ENCODE results near the gene ZNF319.
"Not testable (repeated sequence)": the region's sequence is repeated elsewhere in the genome, so short reads cannot be mapped to it uniquely, and the experiment has no call there.

ZNF319 gene

GRCh38 chr16:57996406-57997175 lies 3.9 kb downstream of the ZNF319 start:
- DNase-seq, result no peak

GRCh38 chr16:57995721-57996405 lies 4.6 kb downstream of the ZNF319 start:
- DNase-seq, result no peak

- no peak for DNase-seq
Observed at GRCh38 chr16:57994778-57995177, 5.7 kb downstream of the ZNF319 start.

GRCh38 chr16:57994361-57994760 lies 6.1 kb downstream of the ZNF319 start:
- DNase-seq, result no peak

GRCh38 chr16:57993897-57994296 lies 6.6 kb downstream of the ZNF319 start:
- no peak for DNase-seq

- DNase-seq, result no peak
Observed at GRCh38 chr16:57993438-57993837, 7.0 kb downstream of the ZNF319 start.

GRCh38 chr16:57992084-57992483 lies 8.4 kb downstream of the ZNF319 start:
- no peak for DNase-seq

GRCh38 chr16:57991551-57992059 lies 8.9 kb downstream of the ZNF319 start:
- DNase-seq, result no peak

- no peak for DNase-seq
Observed at GRCh38 chr16:57988929-57989328, 11.5 kb downstream of the ZNF319 start.

- no peak for DNase-seq
Observed at GRCh38 chr16:57987441-57988177, 12.9 kb downstream of the ZNF319 start.

- no peak for DNase-seq
Observed at GRCh38 chr16:57986196-57986595, 14.3 kb downstream of the ZNF319 start.

GRCh38 chr16:57985204-57986181 lies 15.0 kb downstream of the ZNF319 start:
- no peak for DNase-seq

GRCh38 chr16:57984443-57985203 lies 15.8 kb downstream of the ZNF319 start:
- DNase-seq, result peak; percentile 95

- DNase-seq, result no peak
Observed at GRCh38 chr16:57982385-57982784, 18.1 kb downstream of the ZNF319 start.

- DNase-seq, result no peak
Observed at GRCh38 chr16:57981636-57982035, 18.8 kb downstream of the ZNF319 start.

GRCh38 chr16:57979006-57979585 lies 21.4 kb downstream of the ZNF319 start:
- no peak for DNase-seq

- not testable (repeated sequence) for DNase-seq
Observed at GRCh38 chr16:57978070-57978465, 22.4 kb downstream of the ZNF319 start.

GRCh38 chr16:57977418-57978069 lies 22.9 kb downstream of the ZNF319 start:
- no peak for DNase-seq

- no peak for DNase-seq
Observed at GRCh38 chr16:57976331-57976796, 24.1 kb downstream of the ZNF319 start.

GRCh38 chr16:57972306-57972705 lies 28.2 kb downstream of the ZNF319 start:
- no peak for DNase-seq
